NCI-H1694 treated with DMSO at 0.1 percent for 48 hours (cell line): ENCODE results near the gene MGAT1.
A peak's percentile ranks its signal among the peaks of the same experiment; 100 is the strongest.

Experiments
- DNase-seq: peaks from one replicate; lab custom pipeline; 2025; lab: John Stamatoyannopoulos, UW

MGAT1 gene

DNA sequence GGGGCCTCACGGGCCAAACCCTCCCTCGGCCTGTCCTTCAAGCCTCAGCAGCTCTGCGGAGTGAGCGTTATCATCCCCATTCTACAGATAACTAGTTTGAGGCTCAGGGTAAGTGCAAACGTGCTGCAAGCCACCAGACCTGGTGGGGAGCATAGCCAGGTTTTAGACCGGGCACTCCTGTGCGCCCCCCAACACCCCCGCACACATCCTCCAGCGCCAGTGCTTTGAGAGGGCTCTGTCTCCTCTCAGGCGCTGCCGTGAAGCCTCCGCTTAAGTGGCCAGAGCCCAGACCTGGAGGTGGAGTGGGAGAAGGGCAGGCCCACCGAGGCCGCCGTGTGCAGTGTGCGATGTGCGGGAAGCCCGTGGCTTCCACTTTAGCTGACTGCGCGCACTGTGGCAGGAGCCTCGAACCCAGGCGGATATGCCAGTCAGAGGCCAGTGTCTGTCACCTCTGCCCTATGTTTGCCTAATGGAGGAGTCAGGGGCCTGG lies 1.6 kb upstream of the MGAT1 start:
- no peak for DNase-seq

DNA sequence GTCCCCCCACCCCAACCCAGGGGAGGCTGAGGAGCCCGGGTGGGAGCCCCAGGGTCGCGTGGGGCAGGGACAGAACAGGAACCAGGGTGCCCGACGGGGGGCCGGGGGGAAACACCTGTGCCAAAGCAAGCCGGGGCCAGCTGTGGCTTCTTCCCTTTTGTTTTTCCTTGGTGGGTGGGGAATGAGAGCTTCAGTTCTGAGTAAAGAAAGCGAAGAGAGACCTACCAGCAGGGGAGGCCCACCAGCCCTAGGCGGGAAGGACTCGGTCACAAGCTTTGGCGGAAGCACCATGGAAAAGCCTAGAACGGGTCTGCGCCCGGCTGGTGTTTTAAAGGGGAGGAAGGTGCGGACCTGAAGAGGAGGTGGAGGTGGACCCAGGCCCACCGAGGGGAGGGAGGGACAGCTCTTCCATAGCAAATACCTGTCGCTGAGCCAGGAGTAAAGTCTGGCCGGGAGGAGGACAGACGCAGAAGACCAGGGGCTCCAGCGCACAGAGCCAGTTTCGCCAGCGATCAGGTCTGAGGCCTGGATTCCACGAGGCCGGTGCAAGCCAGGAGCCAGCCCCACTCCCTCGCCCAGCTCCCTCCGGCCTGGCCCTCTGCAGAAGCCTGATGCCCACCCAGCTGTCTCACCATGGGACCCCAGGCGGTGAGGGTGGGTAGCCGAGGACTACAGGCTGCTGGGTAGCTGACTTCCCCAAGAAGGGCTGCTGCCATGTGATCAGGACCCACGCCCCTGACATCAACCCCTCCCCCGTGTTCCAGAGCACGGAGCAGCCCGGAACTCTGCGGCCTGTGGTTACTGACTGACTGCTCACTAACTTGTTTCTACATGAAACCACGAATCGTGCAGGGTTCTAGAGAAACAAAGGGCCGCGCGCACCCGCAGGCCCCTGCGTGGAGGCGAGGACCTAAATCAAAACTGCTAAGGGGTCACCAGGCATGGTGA lies 849 bp upstream of the MGAT1 start:
- DNase-seq = no peak

- no peak for DNase-seq
Observed at GRCh38 chr5:180801596-180802324, 846 bp downstream of the MGAT1 start.

- no peak for DNase-seq
Observed at GRCh38 chr5:180799902-180800801, 2.5 kb downstream of the MGAT1 start.

GRCh38 chr5:180799194-180799593 lies 3.4 kb downstream of the MGAT1 start:
- no peak for DNase-seq

DNA sequence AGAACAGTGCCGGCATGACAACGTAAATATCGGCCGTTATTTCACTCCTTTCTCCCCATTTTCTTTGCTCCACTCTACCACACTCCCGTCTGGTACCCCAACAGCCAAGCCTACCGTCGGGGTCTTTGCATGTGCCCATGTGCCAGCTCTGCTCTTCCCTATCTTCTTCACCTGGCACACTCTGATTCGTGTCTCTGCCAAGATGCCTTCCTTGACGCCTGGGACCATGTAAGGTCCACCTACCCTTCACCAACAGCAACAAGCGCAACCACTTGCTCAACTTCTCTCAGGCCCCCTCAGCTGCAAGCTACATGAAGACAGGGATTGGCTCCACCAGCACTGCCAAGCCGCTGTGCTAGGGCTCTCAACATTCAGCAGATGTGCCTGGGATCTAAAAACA lies 4.4 kb downstream of the MGAT1 start:
- no peak for DNase-seq

- DNase-seq = no peak
Observed at GRCh38 chr5:180797256-180798192, 5.1 kb downstream of the MGAT1 start.

DNA sequence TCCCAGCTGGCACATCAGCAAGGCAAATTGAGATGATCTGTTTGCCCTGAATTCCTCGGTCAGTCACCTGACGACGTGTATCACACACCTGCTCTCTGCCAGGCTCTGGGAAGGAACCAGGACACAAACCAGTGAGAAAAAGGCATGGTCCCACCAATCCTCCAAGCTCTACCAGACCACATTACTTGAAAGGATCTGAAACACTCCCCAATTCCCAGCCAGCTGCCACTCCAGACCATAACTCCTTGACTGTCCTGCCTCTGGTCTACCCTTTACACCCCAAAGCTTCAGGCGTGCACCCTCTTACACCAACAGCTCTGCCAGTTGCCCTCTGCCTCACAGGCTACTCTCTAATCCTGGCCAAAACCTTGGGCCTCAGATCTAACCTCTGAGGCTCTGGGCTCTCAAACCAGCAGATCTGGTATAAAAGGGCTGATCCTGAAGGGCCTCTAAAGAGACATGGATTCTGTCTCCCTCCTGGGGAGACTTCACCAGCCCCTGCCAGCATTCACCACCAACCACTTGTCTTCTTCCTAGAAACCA lies 6.8 kb downstream of the MGAT1 start:
- DNase-seq = no peak

- no peak for DNase-seq
Observed at GRCh38 chr5:180792965-180793287, 9.7 kb downstream of the MGAT1 start.

GRCh38 chr5:180792287-180792964 lies 10.2 kb downstream of the MGAT1 start:
- no peak for DNase-seq

- DNase-seq = no peak
Observed at GRCh38 chr5:180791611-180792213, 10.9 kb downstream of the MGAT1 start.

- no peak for DNase-seq
Observed at GRCh38 chr5:180790524-180790923, 12.1 kb downstream of the MGAT1 start.

DNA sequence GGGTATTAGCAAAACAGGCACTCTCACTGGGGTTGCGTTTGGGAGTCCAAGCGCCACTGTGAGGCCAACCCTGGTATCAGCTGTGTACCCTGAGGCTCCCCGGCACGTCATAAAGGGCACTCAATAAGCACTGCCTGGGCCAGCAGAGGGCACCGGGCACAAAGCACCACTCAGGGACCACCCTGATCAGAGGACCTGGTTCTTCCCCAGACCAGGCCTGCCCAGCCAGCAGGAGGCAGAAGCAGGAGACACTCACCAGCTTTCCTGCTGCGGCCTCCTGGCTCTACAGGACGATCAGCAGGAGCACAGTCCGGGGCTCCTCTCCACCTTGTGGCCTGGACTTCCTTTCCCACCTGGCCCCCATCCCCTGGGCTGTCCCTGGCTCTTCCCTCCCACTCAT lies 12.6 kb downstream of the MGAT1 start:
- no peak for DNase-seq

DNA sequence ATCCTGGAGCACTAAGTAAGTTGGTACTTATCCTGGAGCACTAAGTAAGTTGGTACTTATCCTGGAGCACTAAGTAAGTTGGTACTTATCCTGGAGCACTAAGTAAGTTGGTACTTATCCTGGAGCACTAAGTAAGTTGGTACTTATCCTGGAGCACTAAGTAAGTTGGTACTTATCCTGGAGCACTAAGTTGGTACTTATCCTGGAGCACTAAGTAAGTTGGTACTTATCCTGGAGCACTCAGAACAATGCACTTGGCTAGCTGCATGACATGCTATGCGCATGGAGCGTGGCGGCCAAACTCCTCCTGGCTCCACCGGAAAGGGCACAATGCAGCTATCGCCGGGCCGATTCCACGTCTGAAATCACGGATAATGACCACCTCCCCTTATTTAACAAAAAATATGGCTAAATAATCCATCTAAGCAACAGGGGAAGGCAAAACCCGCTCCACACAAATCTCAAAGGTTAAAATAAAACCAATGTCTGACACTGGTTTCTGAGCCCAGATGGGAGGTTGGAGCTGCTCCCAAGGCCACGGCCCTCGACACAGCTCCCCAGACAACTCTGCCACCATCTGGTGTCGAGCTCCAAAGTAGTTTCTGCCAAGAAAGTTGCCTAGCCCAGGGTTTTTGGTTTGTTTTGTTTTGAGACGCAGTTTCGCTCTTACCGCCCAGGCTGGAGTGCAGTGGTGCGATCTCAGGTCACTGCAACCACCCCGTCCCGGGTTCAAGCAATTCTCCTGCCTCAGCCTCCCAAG lies 13.8 kb downstream of the MGAT1 start:
- peak; percentile 13 for DNase-seq

GRCh38 chr5:180787711-180788431 lies 14.7 kb downstream of the MGAT1 start:
- DNase-seq = peak; percentile 33

DNA sequence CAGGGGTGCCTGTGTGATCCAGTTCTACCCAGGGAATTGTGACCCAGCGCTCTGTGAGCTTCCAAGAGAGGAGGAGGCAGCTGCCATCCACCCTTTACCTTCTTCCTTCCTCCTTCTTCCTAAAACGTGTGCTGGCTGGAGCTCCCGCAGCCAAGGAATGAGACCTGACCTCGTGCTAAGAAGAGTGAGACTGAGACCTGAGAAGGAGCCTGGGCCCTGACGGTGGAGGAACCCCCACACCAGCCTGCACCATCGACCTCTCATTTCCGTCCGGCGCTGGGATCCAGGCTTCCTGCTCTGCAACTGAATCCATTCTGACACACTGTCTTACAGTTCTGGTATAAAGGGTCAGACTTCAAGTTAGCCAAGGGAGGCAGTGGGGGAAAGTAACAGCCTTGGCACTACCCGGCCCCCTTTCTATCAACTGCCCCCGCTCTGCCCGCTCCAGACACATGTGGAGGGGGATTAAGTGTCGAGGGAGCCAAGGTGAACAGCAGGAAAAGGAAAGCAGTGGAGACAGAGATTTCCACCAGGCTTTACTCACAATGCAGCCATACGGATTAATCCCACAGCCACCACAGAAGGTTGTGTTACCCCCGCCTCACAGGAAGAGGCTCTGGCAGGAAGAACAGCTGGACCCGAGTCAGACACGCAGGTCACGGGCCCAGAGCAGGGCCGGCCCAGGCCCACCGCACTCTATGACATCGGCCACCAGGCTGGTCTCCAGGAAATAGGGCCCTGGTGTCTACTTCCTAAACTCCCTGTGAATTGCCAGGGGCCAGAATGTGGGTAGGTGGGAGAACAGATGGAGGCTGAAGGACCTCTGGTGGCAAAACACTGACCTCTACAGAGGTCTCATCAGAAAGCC lies 15.8 kb downstream of the MGAT1 start:
- no peak for DNase-seq

- no peak for DNase-seq
Observed at GRCh38 chr5:180785794-180786221, 16.8 kb downstream of the MGAT1 start.
